Activated T-cell treated with anti-CD3 and anti-CD28 coated beads, Interleukin-2, amount 50 U/mL, for 24 hours (primary cell): ENCODE results near the gene MAB21L2.

ENCODE experiments used
- DNase-seq: peaks from one replicate; pipeline ENCODE4 v3.0.0-alpha.2; 2020
- H3K27ac Mint-ChIP-seq: 2 replicates; pipeline ENCODE4 v1.8.0; 2020; ENCODE audit warnings: mild to moderate bottlenecking, mixed read lengths
- H3K27me3 Mint-ChIP-seq: 2 replicates; pipeline ENCODE4 v1.8.0; 2020; ENCODE audit warnings: mixed read lengths
- H3K36me3 Mint-ChIP-seq: 2 replicates; pipeline ENCODE4 v1.8.0; 2020; ENCODE audit warnings: low read depth, mixed read lengths
- H3K4me1 Mint-ChIP-seq: 2 replicates; pipeline ENCODE4 v1.8.0; 2020; ENCODE audit warnings: low read depth, mixed read lengths
- H3K4me3 Mint-ChIP-seq: 2 replicates; pipeline ENCODE4 v1.8.0; 2020; ENCODE audit warnings: mild to moderate bottlenecking, moderate library complexity, mixed read lengths
- H3K9me3 Mint-ChIP-seq: 2 replicates; pipeline ENCODE4 v1.8.0; 2020; ENCODE audit warnings: mixed read lengths

MAB21L2 gene

DNA sequence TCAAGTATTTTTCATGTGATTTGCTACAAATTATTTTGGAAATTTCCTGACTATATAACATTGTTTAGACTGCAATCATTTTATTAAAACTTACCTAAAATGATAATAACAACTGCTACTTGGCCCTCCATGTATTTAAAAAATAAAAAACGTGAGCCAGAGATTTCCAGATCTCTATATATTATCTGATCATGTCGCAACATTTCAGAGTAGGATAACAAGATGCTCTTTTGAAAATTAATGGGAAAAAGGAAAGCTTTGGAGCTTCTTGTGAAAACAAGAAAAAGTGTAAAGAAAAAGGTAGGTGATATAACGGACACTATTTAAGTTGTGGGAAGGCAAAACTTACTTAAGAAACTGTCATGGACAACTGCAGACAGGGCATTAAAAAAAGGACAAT, 14.9 kb upstream of the MAB21L2 start:
- Mint-ChIP-seq H3K9me3 (peaks cover 6% of the 10 kb centered on the region), H3K4me1 (no peaks in the 10 kb centered on the region), H3K27me3 (no peaks in the 10 kb centered on the region), H3K27ac (no peak overlapping the region), H3K4me3 (no peak overlapping the region), H3K36me3 (peaks cover 54% of the 10 kb centered on the region)
- no peak for DNase-seq

DNA sequence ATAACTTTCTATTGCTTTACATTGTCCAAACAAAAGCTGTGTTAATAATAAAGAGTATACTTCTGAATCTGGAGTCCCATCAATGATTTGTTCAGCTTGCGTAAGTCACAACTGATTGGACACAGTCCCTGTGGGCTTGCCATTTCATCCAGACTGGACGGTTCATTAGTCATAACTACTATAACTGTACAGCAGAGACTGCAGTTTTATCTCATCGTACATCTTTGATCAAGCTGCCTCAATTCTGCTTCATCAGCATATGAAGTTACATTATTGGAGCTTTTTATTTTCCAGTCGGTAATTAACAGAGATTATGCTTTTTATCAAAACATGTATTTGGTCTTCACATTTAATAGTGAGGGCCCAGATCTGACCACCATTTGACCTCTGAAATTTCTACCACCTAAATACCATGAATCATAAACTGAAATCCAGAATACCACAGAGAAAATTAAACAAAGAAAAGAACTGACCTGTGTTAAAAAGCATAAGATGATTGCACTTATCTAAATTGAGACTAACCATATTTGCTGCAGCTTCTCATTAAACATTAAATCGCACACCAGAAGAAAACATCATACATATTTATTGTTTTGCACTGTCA, 12.5 kb upstream of the MAB21L2 start:
- Mint-ChIP-seq H3K27me3 (no peaks in the 10 kb centered on the region), H3K4me3 (no peak overlapping the region), H3K27ac (no peak overlapping the region), H3K36me3 (peaks cover 44% of the 10 kb centered on the region), H3K4me1 (peaks cover 14% of the 10 kb centered on the region), H3K9me3 (peaks cover 6% of the 10 kb centered on the region)
- no peak for DNase-seq

DNA sequence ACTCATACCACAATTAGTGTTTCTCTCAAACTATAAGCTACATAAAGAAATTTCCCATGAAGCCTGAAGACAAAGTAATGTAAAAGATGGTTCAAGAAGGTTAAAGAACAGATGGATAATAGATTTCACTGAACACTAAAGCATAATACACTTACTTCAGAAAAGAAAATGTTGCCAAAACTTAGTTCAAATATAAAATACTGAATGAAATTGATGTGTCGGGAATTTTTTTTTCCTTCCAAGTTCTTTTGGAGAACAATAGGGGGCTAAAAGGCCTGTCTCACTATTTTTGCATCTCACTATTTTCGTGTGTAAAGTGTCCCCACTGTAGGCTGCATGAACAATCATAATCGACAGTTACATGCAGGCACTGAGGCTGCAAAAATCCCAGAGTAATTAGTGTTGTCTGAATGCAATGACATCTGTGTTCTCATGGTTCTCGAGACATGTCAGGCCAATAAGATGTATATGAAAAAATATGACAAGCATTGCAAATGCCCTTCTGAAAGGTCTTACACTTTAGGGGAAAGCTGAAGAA, 11.9 kb upstream of the MAB21L2 start:
- DNase-seq, result no peak
- no peaks in the 10 kb centered on the region for H3K27me3 Mint-ChIP-seq
- H3K36me3 Mint-ChIP-seq, result peaks cover 38% of the 10 kb centered on the region
- H3K9me3 Mint-ChIP-seq, result peaks cover under 1% of the 10 kb centered on the region
- no peak overlapping the region for H3K27ac Mint-ChIP-seq
- peaks cover 14% of the 10 kb centered on the region for H3K4me1 Mint-ChIP-seq
- no peak overlapping the region for H3K4me3 Mint-ChIP-seq

DNA sequence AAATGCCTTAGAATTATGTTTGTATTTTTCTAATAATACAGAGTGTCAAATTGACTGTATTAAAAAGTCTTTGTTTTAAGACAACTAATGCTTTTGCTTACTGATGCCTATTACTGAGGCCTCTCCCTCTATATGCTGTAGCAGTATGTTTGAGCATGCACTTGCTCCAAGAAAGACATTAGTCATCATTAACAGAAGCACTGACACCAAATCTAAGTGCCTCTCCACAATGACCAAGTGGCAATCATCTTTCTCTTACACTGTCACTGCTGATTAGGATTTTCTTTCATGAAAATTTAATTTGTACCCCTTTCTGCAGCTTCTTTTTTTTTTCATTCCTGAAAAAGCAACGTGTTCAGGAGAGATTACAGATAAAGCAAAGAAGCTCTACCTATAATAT, 11.1 kb upstream of the MAB21L2 start:
- Mint-ChIP-seq H3K27ac (no peak overlapping the region), H3K36me3 (peaks cover 34% of the 10 kb centered on the region), H3K27me3 (no peaks in the 10 kb centered on the region), H3K9me3 (no peaks in the 10 kb centered on the region), H3K4me1 (peaks cover 17% of the 10 kb centered on the region), H3K4me3 (no peak overlapping the region)
- no peak for DNase-seq

DNA sequence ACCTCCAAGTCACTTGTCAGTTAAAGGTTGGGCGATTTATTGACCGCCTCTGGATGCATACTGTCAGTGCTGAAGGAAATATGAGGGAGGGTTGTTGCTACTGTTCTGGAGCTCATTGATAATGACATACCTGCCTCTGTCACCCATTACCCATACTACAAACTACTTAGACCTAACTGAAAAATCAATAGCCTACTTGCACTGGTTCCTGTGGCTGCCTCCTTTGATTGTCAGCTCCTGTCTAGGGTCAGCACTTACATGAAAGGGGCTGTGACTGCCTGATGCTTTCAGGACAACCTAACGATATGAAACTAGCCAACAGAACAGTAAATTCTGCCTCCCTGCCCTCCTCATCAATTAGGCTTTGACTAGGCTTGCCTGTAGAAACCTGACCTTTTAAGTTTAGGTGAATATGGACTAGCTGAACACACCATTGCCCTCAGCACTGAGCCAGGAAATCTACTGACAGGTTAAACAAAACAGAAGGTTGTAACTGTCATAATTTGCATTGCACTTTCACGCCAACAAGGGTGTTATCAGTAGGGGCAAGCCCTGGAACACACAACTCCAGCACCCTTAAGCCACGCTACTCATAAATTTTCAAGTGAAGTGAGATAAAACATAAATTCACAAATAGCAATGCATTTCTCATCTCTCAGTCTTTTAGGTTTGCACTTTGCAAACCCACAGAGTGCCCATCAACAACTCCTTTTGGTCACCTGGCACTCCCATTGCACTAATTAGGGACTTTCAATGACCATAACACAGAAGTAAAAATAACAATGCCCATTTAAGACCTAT, 9.0 kb upstream of the MAB21L2 start:
- no peaks in the 10 kb centered on the region for H3K9me3 Mint-ChIP-seq
- H3K4me1 Mint-ChIP-seq, result peaks cover 17% of the 10 kb centered on the region
- H3K27me3 Mint-ChIP-seq, result no peaks in the 10 kb centered on the region
- H3K27ac Mint-ChIP-seq, result peak overlapping the region; percentile 26
- H3K4me3 Mint-ChIP-seq, result no peak overlapping the region
- peaks cover 22% of the 10 kb centered on the region for H3K36me3 Mint-ChIP-seq
- no peak for DNase-seq

DNA sequence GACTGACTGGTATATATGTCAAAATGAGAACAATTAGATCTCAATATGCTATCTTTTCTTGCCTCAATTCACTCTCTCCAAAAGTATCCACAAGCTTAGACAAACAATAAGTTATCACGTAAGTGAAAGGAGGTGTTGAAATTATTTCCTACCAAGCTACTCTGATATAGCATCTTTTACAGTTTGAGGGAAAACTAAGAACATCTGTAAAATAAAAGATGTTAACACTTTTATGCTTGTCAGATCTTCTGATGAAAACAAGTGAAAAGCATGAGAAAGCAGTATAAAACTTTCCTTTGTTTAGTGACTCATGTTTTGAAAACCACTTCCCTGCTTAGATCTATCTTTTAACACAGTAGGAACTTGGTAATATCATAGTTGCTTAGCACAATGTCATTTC, 8.4 kb upstream of the MAB21L2 start:
- no peak overlapping the region for H3K4me3 Mint-ChIP-seq
- peaks cover 22% of the 10 kb centered on the region for H3K36me3 Mint-ChIP-seq
- peak overlapping the region; percentile 29 for H3K27ac Mint-ChIP-seq
- H3K4me1 Mint-ChIP-seq, result peaks cover 17% of the 10 kb centered on the region
- no peaks in the 10 kb centered on the region for H3K9me3 Mint-ChIP-seq
- no peaks in the 10 kb centered on the region for H3K27me3 Mint-ChIP-seq
- no peak for DNase-seq

DNA sequence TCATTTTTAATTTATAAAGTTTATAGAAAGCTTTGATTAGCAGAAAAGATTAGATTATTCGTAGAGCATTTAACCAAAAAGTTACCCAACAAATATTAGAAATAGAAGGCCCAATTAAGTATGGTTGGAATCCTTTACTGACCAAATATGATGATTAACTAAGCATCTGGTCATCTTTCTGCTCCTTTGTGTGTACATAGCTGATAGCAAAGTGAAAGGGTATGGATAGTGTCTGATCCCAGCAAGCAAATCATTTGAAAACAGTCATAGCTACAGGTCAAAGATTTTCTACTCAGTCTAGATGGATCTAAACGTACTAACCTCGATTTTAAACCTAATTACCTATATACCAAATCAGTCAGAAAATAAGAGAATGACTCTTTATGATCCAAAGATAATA, 7.3 kb upstream of the MAB21L2 start:
- H3K27ac Mint-ChIP-seq, result no peak overlapping the region
- H3K36me3 Mint-ChIP-seq, result peaks cover 24% of the 10 kb centered on the region
- no peaks in the 10 kb centered on the region for H3K27me3 Mint-ChIP-seq
- peaks cover 17% of the 10 kb centered on the region for H3K4me1 Mint-ChIP-seq
- H3K4me3 Mint-ChIP-seq, result no peak overlapping the region
- no peak for DNase-seq
- H3K9me3 Mint-ChIP-seq, result no peaks in the 10 kb centered on the region

DNA sequence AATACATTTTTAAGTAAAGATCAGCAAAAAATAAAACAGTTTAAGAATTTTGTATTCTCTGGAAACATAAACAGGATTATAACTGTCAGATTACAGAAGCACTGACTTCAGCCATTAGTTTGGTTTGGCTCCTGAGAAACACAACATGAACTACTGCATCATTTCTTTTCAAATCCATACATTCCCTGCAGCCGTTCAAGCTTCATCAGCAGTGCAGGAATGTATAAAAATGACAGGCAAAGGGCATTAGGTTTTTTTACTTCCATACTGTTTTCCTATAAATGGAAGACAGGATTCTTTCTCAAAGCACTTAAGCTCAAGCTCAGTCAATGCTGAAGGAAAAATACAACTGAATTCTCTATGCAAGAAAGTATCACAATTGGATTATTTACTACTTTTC, 4.2 kb upstream of the MAB21L2 start:
- no peak for DNase-seq
- Mint-ChIP-seq H3K4me1 (peaks cover 16% of the 10 kb centered on the region), H3K27me3 (no peaks in the 10 kb centered on the region), H3K9me3 (no peaks in the 10 kb centered on the region), H3K27ac (no peak overlapping the region), H3K36me3 (peaks cover 38% of the 10 kb centered on the region), H3K4me3 (no peak overlapping the region)

DNA sequence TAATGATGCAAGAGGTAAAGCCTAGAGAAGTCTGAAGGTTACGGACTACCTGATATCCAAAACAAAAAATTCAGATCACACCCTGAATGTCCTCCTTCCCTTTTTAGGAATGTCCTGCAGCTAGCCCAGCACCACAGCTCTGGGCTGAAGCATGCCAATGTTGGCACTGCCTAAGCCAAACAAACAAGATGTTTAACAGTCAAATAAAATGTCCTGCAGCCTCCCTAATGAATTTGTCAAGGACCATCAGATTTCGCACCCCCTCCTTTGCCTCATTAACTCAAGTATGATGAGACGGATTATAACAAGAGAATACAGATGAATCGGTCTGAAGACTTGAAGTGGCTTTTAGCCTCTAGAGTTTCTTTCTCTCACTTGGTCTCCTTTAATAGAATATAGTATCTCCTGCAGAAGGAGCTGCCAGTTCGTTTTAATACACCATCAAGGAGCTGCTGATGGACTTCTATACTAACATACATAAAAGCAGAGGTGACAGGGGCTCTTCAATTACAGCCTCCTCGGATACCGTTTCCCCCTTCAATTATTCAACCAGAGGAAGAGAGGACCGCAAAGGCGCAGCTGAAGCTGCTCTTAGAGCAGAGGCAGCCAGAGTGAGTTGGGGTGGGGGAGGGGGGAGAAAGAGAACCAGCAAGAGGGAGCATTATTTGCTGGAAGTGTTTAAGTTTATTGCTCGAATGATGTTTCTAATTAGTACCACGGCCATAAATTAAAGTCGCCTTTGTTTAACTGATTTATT, 3.0 kb upstream of the MAB21L2 start:
- Mint-ChIP-seq H3K27ac (no peak overlapping the region), H3K36me3 (peaks cover 50% of the 10 kb centered on the region), H3K9me3 (peaks cover under 1% of the 10 kb centered on the region), H3K4me1 (peaks cover 5% of the 10 kb centered on the region), H3K4me3 (no peak overlapping the region), H3K27me3 (no peaks in the 10 kb centered on the region)
- DNase-seq, result no peak

DNA sequence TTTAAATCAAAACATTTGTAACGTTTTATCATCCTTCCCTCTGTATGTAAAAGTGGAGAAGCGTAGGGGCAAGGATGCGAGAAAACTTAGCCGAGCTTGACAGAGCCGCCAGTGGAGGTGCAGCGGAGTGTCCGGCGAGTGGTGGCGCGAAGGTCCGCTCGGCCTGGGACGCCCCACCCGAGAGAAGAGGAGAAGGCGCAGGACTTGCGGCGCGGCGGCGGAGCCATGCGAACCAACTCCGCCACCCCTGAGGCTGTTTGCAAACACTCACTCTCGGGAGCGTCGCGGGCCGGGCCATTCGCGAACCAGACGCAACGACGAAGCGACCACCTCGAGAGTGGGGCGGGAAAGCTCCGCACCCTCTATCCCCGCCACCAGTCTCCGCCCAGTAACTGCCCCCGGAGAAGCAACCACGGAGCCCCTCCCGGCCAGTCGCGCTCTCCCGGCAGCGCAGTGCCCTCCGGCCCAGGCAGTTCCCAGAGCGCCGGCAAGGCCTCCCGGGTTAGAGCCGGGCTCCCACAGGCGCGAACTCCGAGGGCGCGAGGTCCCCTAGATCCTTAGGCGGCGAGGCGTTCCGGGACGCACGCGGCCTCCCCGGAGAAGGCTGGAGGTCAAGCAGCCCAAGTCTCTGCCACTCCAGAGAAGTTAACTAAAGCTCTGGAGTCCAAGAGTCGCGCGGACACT, 2.3 kb upstream of the MAB21L2 start:
- no peak for DNase-seq
- Mint-ChIP-seq H3K27ac (no peak overlapping the region), H3K27me3 (no peaks in the 10 kb centered on the region), H3K36me3 (peaks cover 56% of the 10 kb centered on the region), H3K4me3 (no peak overlapping the region), H3K9me3 (peaks cover 2% of the 10 kb centered on the region), H3K4me1 (peaks cover 3% of the 10 kb centered on the region)

DNA sequence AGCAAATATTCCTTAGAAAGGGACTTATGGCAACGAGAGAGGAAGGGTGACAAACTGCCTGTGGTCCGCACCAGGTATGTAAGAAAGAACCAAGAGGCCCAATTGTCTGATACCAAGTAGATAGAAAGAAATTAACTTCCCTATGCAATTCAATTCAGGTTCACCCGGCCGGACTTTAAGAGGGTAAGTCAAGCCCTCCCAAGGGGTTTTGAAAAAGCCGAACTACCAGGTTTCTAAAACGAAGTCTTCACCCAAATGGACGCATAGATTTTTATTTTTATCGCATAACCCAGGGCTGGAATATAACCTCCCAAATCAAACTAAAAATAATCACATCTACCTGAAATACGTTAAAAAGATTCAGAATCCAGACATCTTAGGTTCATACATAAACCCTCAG, 1.6 kb upstream of the MAB21L2 start:
- no peaks in the 10 kb centered on the region for H3K27me3 Mint-ChIP-seq
- H3K36me3 Mint-ChIP-seq, result peaks cover 61% of the 10 kb centered on the region
- H3K27ac Mint-ChIP-seq, result no peak overlapping the region
- peaks cover 2% of the 10 kb centered on the region for H3K9me3 Mint-ChIP-seq
- DNase-seq, result no peak
- H3K4me1 Mint-ChIP-seq, result peaks cover 3% of the 10 kb centered on the region
- H3K4me3 Mint-ChIP-seq, result no peak overlapping the region

DNA sequence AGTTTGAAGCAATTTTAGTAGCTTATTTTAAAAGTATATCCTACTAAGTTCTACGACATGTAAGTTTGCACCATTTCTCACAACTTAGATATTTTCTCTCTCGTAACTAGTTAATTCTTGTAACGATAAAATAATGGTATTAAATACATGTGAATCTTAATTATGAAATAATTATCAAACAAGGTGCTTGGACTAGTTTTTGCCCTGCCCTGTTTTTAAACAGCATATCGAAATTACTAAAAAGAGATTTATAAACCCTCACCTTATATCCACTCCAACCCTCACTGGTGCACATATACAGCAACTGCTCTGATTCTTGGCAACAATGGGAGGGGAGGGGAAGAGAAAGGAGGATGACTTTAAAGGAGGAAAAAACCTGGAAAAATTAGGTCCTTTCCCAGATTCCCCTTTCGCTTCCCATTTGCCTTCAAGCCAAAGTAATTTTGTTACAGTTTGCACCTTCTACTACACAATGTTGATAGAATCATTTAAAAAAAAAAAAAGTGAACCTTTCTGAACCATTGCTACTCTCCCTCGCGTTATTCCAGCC, 820 bp upstream of the MAB21L2 start:
- DNase-seq, result no peak
- Mint-ChIP-seq H3K4me1 (no peaks in the 10 kb centered on the region), H3K4me3 (no peak overlapping the region), H3K27me3 (no peaks in the 10 kb centered on the region), H3K36me3 (peaks cover 69% of the 10 kb centered on the region), H3K9me3 (peaks cover 2% of the 10 kb centered on the region), H3K27ac (no peak overlapping the region)

DNA sequence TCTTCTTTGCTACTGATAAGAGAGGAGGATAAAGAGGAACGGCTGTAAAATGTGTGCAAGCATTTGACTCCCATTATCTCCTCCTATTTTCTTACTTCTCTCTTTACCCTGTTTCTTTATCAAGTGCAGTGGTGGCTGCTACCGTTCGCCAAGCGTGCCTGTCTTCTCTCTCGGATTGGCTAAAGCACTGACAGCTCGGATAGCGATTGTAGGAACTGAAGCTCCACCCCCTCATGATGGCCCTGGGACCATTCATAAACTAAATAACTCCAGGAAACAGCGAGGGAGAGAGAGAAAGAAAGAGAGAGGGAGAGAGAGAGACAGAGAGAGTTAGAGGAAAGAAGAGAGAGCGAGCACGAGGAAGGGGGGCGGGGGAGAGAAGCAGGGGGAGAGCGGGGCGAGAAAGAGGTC, 305 bp upstream of the MAB21L2 start:
- Mint-ChIP-seq H3K4me1 (no peaks in the 10 kb centered on the region), H3K4me3 (no peak overlapping the region), H3K27ac (no peak overlapping the region), H3K36me3 (peaks cover 74% of the 10 kb centered on the region), H3K9me3 (peaks cover 2% of the 10 kb centered on the region), H3K27me3 (no peaks in the 10 kb centered on the region)
- no peak for DNase-seq

DNA sequence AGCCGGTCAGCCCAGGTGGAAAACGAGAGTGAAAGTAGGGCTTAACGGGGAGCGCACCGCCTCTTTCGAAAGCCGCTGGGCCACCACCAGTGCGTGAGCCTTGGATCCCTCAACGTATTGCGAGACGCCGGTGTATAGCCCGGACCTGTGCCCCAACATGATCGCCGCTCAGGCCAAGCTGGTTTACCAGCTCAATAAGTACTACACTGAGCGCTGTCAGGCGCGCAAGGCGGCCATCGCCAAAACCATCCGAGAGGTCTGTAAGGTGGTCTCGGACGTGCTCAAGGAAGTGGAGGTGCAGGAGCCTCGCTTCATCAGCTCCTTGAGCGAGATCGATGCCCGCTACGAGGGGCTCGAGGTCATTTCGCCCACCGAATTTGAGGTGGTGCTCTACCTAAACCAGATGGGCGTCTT, 929 bp downstream of the MAB21L2 start:
- H3K4me3 Mint-ChIP-seq, result no peak overlapping the region
- peaks cover 86% of the 10 kb centered on the region for H3K36me3 Mint-ChIP-seq
- DNase-seq, result no peak
- H3K4me1 Mint-ChIP-seq, result no peaks in the 10 kb centered on the region
- no peaks in the 10 kb centered on the region for H3K27me3 Mint-ChIP-seq
- H3K27ac Mint-ChIP-seq, result no peak overlapping the region
- H3K9me3 Mint-ChIP-seq, result peaks cover 2% of the 10 kb centered on the region
